Coronary artery (tissue), 2 donors: ENCODE data around the gene UPF1.

ENCODE experiments used
- DNase-seq: peaks from one replicate; pipeline ENCODE4 v3.0.0-alpha.2; 2017; ENCODE audit warnings: low spot score
- H3K27ac ChIP-seq, 2 donors: fragments of 200-600 bp; sonication (generic); one replicate each; pipeline ENCODE4 v1.5.1; 2016 to 2019
- H3K4me3 ChIP-seq: fragments of 200-600 bp; sonication (generic); 2 replicates; pipeline ENCODE4 v1.5.1; 2016; ENCODE audit warnings: mild to moderate bottlenecking, moderate library complexity
- CTCF ChIP-seq: fragments of 200-600 bp; sonication (generic); IDR thresholded peaks from one replicate; pipeline ENCODE4 v1.5.1; 2019; ENCODE audit warnings: antibody characterized with exemption

Gene UPF1

GRCh38 chr19:18793144-18794028 is 38.4 kb upstream of the UPF1 start:
- no peak overlapping the region for H3K27ac ChIP-seq

GRCh38 chr19:18794029-18794313 is 37.8 kb upstream of the UPF1 start:
- H3K4me3 ChIP-seq: no peak overlapping the region
- no peak for DNase-seq
- TF ChIP-seq CTCF: no peak
- H3K27ac ChIP-seq: no peak overlapping the region

More at GRCh38 chr19:18793144-18794028, 38.4 kb upstream of the UPF1 start:
- no peak for DNase-seq
- no peak for TF ChIP-seq CTCF
- no peak overlapping the region for H3K4me3 ChIP-seq

GRCh38 chr19:18794692-18795091 is 37.1 kb upstream of the UPF1 start:
- H3K27ac ChIP-seq: no peak overlapping the region
- TF ChIP-seq CTCF: no peak

GRCh38 chr19:18795540-18795939 is 36.2 kb upstream of the UPF1 start:
- TF ChIP-seq CTCF: no peak

More at GRCh38 chr19:18794692-18795091, 37.1 kb upstream of the UPF1 start:
- DNase-seq: no peak
- no peak overlapping the region for H3K4me3 ChIP-seq

GRCh38 chr19:18796239-18796638 is 35.5 kb upstream of the UPF1 start:
- no peak for DNase-seq

More at GRCh38 chr19:18795540-18795939, 36.2 kb upstream of the UPF1 start:
- Histone ChIP-seq H3K4me3 (no peak overlapping the region), H3K27ac (no peak overlapping the region)
- no peak for DNase-seq

GRCh38 chr19:18798384-18799352 is 33.1 kb upstream of the UPF1 start:
- no peak overlapping the region for H3K4me3 ChIP-seq
- no peak for TF ChIP-seq CTCF
- DNase-seq: no peak

More at GRCh38 chr19:18796239-18796638, 35.5 kb upstream of the UPF1 start:
- H3K27ac ChIP-seq: no peak overlapping the region
- H3K4me3 ChIP-seq: no peak overlapping the region
- TF ChIP-seq CTCF: no peak

More at GRCh38 chr19:18798384-18799352, 33.1 kb upstream of the UPF1 start:
- no peak overlapping the region for H3K27ac ChIP-seq
